GOT3 (cell line): Measurements from ENCODE around the gene CNTNAP2.

Experiments
- DNase-seq: peaks from one replicate; lab custom pipeline; 2025; ENCODE audit warnings: mixed read lengths; lab: John Stamatoyannopoulos, UW

The CNTNAP2 gene

GRCh38 chr7:146768957-146769356 is 652.4 kb downstream of the CNTNAP2 start:
- DNase-seq: no peak

GRCh38 chr7:146772601-146773000 is 656.0 kb downstream of the CNTNAP2 start:
- DNase-seq: no peak

DNA sequence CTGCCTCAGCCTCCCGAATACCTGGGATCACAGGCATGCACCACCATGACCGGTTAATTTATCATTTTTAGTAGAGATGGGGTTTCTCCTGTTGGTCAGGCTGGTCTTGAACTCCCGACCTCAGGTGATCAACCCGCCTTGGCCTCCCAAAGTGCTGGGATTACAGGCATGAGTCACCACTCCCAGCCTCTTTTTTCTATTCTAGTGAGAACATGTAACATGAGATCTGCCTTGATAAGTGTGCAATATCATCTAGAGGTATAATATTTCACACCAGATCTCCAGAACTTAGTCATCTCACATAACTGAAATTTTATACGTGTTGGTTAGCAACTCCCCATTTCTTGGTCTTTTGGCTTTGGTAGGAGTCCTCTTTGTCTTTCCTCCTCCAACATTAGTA is 656.9 kb downstream of the CNTNAP2 start:
- DNase-seq: no peak

GRCh38 chr7:146781352-146782116 is 664.9 kb downstream of the CNTNAP2 start:
- DNase-seq: no peak

- DNase-seq: no peak
Observed at GRCh38 chr7:146787266-146787665, 670.7 kb downstream of the CNTNAP2 start.

DNA sequence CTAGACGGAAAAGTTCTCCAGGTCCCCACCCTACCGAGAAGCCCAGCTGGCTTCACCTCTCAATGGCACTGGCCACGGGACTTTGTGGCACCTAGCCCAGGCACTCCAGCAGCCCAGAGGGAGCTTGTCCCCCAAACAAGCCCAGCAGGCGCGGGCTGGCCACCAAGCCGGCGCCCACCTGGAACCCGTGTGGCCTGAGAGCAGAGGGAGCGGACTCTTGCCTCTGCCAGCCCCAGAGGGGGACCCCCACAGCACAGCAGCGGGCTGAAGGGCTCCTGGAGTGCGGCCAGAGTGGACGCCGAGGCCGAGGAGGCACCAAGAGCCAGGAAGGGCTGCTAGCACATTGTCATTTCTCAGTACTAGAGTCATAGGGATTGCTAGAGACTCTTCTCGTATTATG is 671.4 kb downstream of the CNTNAP2 start:
- no peak for DNase-seq

DNA sequence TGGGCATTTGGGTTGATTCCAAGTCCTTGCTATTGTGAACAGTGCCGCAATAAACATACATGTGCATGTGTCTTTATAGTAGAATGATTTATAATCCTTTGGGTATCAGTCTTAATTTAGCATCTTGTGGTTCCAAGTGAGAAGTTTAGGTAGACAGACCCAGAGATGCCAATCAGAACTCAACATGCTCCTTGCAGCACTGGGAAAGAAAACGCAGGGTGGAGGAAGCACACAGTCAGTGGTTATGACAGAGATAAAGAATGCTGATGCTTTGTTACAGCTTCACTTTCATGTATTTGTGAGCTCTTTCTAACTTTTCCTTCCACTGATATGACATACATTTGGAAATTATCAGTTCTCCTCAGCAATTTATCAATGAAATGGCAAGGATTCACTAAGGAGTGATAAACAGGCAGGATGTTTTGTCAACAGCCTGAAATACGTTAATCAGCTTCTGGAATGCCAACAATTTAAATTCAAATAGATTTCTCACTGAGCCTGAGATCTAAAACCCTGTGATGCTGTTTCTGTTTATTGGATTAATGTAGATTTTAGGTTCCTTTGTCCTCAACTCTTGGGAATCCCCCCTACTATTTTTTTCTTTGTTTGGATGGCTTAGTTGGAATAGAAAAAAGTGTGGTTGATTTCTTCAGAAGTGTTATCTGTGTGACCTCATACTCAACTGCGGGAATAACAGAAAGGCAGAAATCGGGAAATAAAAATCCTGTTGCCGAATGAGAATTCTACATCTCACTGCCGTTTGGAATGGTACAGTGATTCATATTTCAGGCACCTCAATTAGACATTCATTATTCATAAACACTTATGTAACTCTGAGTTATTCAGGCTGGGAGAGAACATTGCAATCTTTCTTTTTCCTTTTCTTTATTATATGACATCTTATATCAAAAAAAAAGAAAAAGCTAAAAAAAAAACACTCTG is 675.0 kb downstream of the CNTNAP2 start:
- no peak for DNase-seq

DNA sequence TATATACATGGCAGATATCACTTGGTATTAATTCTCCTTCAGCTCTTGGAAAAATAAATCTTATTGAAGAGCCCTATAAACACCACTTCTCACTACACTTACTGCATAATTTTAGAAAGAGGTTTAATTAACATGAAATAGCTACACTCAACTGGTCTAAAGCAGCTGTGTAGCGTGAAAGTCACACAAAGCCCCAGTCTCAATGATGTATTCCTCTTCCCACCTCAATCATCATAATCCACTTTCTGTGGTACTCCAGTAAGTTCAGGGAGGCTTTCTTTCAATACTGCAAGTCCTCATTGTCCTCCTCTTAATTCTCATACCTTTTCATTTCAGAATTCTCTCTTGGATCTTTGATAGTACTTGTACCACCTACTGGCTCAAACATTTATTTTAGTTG is 688.0 kb downstream of the CNTNAP2 start:
- no peak for DNase-seq

- DNase-seq: no peak
Observed at GRCh38 chr7:146805082-146805481, 688.5 kb downstream of the CNTNAP2 start.

- no peak for DNase-seq
Observed at GRCh38 chr7:146826329-146826728, 709.7 kb downstream of the CNTNAP2 start.

DNA sequence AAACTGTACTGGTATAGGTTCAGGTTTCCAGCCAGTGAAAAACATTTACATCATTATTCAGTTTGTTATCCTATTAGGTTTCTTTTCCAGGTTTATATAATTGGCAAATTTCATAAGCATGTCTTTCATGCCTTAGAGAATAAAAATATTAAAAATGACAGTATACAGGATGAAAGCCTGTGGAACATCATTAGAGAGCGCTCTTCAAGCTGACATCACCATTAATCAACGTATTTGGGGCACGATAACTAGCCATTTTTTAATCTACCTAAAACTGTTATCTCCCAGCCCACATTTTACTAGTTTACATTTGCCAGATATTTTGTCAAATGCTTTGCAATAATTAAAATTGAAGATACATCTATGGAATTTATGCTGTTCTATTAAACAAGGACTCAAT is 714.1 kb downstream of the CNTNAP2 start:
- DNase-seq: no peak

GRCh38 chr7:146831875-146832274 is 715.3 kb downstream of the CNTNAP2 start:
- DNase-seq: no peak

- no peak for DNase-seq
Observed at GRCh38 chr7:146844405-146844804, 727.8 kb downstream of the CNTNAP2 start.

DNA sequence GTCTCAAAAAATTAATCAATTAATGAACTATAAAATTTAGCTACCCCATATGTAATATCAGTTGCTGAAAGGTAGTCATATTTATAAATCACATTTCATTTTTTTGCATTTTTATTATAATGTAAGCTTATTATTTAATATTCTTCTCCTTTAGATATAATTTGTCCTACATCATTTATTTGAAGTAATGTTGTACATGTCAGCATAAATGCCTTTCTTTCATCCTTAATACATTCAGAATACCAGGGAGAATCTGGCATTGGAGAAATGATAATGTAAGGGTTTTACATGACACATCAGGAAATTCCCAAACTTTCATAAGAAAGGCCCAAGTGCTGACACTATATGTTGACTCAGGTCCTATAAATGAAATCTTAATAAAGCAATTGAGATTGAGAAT is 742.1 kb downstream of the CNTNAP2 start:
- DNase-seq: no peak

DNA sequence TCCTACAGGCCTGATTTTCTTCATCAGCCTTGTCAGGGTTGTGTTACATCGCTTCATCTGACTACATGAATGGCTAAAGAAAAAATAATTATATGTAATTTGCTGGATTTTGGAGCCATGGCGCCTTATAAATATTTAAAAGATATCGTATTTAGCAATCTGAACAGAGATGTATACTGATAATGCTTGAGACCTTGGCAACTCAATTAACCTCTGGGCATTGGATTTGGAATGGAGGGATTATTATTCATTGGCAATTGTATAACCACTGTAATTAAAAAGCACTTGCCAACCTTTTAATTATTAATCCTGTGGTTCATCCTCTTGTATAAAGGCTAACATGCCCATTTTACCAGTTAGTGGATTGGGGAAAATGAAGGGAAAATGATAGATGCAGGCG is 745.1 kb downstream of the CNTNAP2 start:
- no peak for DNase-seq

GRCh38 chr7:146862415-146862814 is 745.8 kb downstream of the CNTNAP2 start:
- DNase-seq: no peak

GRCh38 chr7:146864644-146865043 is 748.0 kb downstream of the CNTNAP2 start:
- no peak for DNase-seq

DNA sequence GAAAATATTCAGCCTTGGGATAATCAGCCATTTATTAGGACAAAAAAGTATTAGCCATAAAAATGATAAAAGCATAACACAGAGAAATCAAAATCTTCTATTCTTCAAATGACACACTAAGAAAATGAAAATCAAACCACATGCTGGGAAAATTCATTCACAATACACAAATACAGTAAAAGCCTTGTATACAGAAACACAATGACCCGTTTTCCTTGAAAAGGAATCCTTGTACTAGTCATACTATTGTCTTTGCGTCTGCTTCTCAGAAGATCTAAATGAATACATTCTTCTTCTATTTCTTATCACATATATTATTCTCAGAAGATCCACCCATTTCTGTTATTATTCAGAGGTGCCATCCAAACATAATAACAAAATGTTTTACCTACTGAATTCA is 749.1 kb downstream of the CNTNAP2 start:
- DNase-seq: no peak

- DNase-seq: no peak
Observed at GRCh38 chr7:146874722-146875121, 758.1 kb downstream of the CNTNAP2 start.

- DNase-seq: no peak
Observed at GRCh38 chr7:146875237-146875785, 758.7 kb downstream of the CNTNAP2 start.

DNA sequence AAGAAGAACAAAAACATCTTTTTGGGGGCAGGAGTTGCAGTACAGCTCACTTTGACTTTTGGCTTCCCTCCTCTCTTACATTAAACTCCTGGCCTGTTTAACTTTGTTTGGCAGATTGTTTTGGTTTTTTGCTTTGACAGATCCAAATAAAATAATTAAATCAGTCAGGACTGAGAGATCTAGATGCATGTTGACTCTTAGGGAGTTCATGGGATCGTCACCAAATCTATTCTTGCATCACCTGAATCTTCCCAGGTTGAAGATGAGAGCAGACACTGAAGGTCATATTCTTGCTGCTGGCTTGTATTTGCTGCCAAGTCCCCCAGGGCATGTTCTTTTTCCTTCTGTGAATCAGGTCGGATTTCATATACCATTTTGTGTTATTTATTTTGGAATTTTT is 759.4 kb downstream of the CNTNAP2 start:
- no peak for DNase-seq

DNA sequence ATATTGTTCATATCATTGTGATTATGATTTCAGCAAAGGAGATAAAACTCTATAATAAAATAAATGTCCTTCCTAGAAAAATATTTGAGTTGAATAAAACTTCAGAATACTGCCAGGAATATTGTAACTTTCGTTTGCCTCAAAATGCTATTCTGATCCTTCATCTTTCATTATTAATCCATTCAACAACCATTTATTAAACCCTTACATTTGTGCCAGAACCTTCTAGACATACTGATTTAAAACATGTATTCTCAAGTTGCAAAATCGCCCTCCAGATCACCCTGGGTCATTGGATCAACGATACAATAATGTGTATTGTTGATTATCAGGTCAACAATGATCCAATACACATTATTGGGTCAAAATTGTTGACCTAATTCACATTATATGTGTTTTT is 759.8 kb downstream of the CNTNAP2 start:
- DNase-seq: no peak

DNA sequence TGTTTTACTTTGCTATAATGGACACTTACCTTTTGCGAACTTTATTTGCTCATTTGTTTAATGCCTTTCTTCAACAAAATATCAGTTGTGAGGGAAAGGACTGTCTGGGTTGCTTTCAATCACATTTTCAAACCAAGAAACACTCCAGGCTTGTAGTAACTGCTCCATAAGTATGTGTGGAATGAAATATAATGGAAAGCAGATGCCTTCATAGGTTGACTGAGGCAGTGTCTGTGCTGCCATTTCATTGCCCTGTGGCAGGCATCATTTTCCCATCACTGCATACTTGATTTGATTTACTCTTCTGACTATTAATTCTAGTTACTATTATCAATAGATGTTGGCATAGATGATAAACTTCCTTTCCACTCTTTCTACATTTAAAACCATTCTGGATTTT is 762.3 kb downstream of the CNTNAP2 start:
- DNase-seq: no peak
